ENCODE data around the gene KSR1. TPM values are rescaled to one million over a fixed set of nuclear protein-coding genes. Genes with fewer than 3 reads are reported as not detected.
"Not testable (repeated sequence)": the region's sequence is repeated elsewhere in the genome, so short reads cannot be mapped to it uniquely, and the experiment has no call there.

The KSR1 gene
- total and polyA plus RNA-seq, 4 donors = 19.0 to 75.7 (median 42.6) TPM

DNA sequence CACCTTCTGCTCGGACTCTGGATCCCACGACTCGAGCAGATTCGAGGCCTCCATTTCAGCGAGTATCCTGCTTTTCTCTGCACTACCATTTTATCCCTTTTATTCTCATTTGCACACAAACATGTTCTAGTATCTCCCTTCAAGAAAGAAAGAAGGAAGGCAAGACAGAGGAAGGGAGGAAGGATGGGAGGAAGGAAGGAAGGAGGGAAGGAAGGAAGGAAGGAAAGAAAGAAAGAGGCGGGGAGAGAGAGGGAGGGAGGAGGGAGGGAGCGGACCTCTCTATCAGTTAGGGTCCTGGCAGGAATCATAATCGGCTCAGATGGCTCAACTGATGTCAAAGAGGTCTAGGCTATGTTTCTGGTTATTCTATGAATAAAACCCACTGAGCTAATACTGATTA, 10.3 kb upstream of the KSR1 start:
- H3K27ac ChIP-seq (ENCODE audit: low read depth in 1 of 2, low read length in 2 of 2) = no peak overlapping the region
- H3K4me1 ChIP-seq (ENCODE audit: control insufficient read depth in 1 of 2, insufficient read depth in 2 of 2, low read length in 2 of 2) = no peaks in the 10 kb centered on the region
- H3K9me3 ChIP-seq (ENCODE audit: control insufficient read depth, low read length) = no peaks in the 10 kb centered on the region
- H3K27me3 ChIP-seq (ENCODE audit: control insufficient read depth in 1 of 2, insufficient read depth in 2 of 2, low read length in 1 of 2) = no peaks in the 10 kb centered on the region
- intact Hi-C loops (cut with DNase I) = no loop called here
- DNase-seq (no peak), ATAC-seq (ENCODE audit: low FRiP score) (no peak)
- no peaks in the 10 kb centered on the region for H3K36me3 ChIP-seq (ENCODE audit: control insufficient read depth in 1 of 2, insufficient read depth in 2 of 2, low read length in 1 of 2)
- H3K4me3 ChIP-seq (ENCODE audit: low read length in 2 of 2) = no peak overlapping the region
- WGBS, 2 donors = 90 to 93% methylated on average over 8 of the region's 8 CpGs

DNA sequence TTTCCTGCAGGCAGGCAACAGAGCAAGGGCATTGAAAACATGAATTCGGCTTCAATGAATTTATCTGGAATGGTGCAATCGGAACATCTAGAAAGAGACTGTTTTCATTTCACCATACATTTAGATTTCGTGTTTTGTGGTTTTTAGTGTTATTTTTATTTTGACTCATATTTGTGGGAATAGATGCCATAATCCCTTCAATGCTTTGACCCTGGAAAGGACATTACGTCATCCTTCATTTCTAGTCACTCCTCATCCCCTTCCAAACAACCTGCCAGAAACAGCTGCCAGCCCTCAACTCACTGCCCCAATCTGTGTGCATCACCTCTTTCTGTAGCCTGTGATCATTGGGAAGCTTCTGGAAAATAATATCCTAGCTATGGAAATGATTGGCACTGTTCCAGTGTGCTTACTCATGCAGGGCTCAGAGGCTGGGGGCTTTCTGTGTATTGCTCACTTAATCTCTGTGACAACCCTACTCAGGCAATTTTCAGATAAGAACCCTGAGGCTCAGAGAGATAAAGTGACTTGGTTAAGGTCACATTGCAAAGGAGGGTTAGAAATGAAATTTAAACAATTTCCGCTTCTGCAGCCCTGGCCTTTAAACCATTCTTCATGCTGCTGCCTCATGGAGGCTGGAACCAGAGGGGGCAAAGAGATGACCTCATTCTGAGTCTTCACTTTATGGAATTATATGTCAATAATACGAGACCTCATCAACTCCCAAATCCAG, 9.5 kb upstream of the KSR1 start:
- Histone ChIP-seq H3K4me1 (ENCODE audit: control insufficient read depth in 1 of 2, insufficient read depth in 2 of 2, low read length in 2 of 2) (no peaks in the 10 kb centered on the region), H3K27me3 (ENCODE audit: control insufficient read depth in 1 of 2, insufficient read depth in 2 of 2, low read length in 1 of 2) (no peaks in the 10 kb centered on the region), H3K9me3 (ENCODE audit: control insufficient read depth, low read length) (no peaks in the 10 kb centered on the region), H3K36me3 (ENCODE audit: control insufficient read depth in 1 of 2, insufficient read depth in 2 of 2, low read length in 1 of 2) (no peaks in the 10 kb centered on the region), H3K27ac (ENCODE audit: low read depth in 1 of 2, low read length in 2 of 2) (no peak overlapping the region), H3K4me3 (ENCODE audit: low read length in 2 of 2) (no peak overlapping the region)
- ATAC-seq (ENCODE audit: low FRiP score) = no peak
- 53 to 56% methylated on average over 6 of the region's 6 CpGs for WGBS, 2 donors
- intact Hi-C loops (cut with DNase I) = no loop called here
- peak in 1 of 2 donors; percentile 56 for DNase-seq

DNA sequence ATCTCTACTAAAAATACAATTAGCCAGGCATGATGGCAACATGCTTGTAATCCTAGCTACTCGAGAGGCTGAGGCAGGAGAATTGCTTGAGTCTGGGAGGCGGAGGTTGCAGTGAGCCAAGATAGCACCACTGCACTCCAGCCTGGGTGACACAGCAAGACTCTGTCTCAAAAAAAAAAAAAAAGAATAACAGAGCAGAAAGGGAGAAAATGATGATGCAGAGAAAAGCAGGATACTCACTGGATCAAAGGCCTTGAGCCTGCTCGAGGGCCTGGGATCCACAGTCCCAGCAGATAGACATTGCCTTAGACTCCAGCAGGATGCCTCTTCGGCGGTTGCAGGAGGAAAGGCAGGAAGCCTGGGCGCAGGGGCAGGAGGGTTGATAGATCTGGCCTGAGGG, 7.7 kb upstream of the KSR1 start:
- intact Hi-C loops (cut with DNase I) = not testable (repeated sequence)

DNA sequence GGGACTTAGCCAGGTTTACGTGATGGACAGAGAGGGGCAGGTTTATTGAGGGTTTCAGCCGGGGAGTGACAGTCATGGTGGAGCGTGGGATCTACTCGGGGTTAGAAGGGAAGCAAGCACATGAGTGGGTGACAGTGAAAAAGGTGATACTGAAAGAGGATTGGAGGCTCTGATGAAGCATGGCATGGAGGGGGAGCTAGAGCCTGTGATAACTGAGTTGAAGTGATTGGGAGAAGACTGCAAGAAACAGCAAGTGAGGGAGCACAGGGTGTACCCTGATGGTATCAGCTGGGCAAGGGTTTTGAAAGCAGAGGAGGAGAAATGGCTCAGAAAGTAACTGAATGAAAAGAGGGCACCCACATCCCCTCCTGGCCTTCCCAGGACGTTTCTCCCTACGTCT, 6.7 kb upstream of the KSR1 start:
- Histone ChIP-seq H3K4me1 (ENCODE audit: control insufficient read depth in 1 of 2, insufficient read depth in 2 of 2, low read length in 2 of 2) (no peaks in the 10 kb centered on the region), H3K27me3 (ENCODE audit: control insufficient read depth in 1 of 2, insufficient read depth in 2 of 2, low read length in 1 of 2) (no peaks in the 10 kb centered on the region), H3K4me3 (ENCODE audit: low read length in 2 of 2) (no peak overlapping the region), H3K9me3 (ENCODE audit: control insufficient read depth, low read length) (no peaks in the 10 kb centered on the region), H3K27ac (ENCODE audit: low read depth in 1 of 2, low read length in 2 of 2) (no peak overlapping the region), H3K36me3 (ENCODE audit: control insufficient read depth in 1 of 2, insufficient read depth in 2 of 2, low read length in 1 of 2) (no peaks in the 10 kb centered on the region)
- DNase-seq = no peak
- 80 to 83% methylated on average over 6 of the region's 6 CpGs for WGBS, 2 donors
- intact Hi-C loops (cut with DNase I) = no loop called here
- ATAC-seq (ENCODE audit: low FRiP score) = no peak

More for the DNA sequence above, 7.7 kb upstream of the KSR1 start:
- H3K36me3 ChIP-seq (ENCODE audit: control insufficient read depth in 1 of 2, insufficient read depth in 2 of 2, low read length in 1 of 2); H3K27ac ChIP-seq (ENCODE audit: low read depth in 1 of 2, low read length in 2 of 2); H3K9me3 ChIP-seq (ENCODE audit: control insufficient read depth, low read length); H3K4me1 ChIP-seq (ENCODE audit: control insufficient read depth in 1 of 2, insufficient read depth in 2 of 2, low read length in 2 of 2); H3K27me3 ChIP-seq (ENCODE audit: control insufficient read depth in 1 of 2, insufficient read depth in 2 of 2, low read length in 1 of 2); ATAC-seq (ENCODE audit: low FRiP score); H3K4me3 ChIP-seq (ENCODE audit: low read length in 2 of 2): not testable (repeated sequence)
- WGBS, 2 donors = 84 to 87% methylated on average over 6 of the region's 6 CpGs
- peak in 1 of 2 donors; percentile 38 for DNase-seq

DNA sequence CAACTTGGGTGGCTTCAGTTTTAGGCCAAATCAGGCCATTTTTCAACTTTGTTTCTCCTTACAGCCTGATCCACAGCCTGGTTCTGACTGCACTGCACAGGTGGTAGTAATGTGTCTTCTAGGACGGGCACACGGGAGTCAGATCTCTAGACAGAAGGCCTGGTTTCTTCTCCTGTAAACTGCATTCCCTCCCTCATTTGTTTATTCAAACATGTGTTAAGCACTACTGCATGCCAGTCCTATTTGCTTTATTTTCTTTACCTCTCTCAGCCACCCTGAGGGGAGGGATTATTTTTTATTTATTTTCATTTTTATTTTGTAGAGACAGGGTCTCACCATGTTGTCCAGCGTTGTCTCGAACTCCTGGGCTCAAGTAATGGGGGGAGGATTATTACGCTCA, 6.3 kb upstream of the KSR1 start:
- DNase-seq (no peak), ATAC-seq (ENCODE audit: low FRiP score) (no peak)
- intact Hi-C loops (cut with DNase I) = loop anchor here in 1 of 2 donors (10.0 kb wide), 1 partner anchor 55 kb away; no protein-coding TSS in a partner anchor
- Histone ChIP-seq H3K9me3 (ENCODE audit: control insufficient read depth, low read length) (no peaks in the 10 kb centered on the region), H3K27ac (ENCODE audit: low read depth in 1 of 2, low read length in 2 of 2) (no peak overlapping the region), H3K4me3 (ENCODE audit: low read length in 2 of 2) (no peak overlapping the region), H3K27me3 (ENCODE audit: control insufficient read depth in 1 of 2, insufficient read depth in 2 of 2, low read length in 1 of 2) (no peaks in the 10 kb centered on the region), H3K4me1 (ENCODE audit: control insufficient read depth in 1 of 2, insufficient read depth in 2 of 2, low read length in 2 of 2) (no peaks in the 10 kb centered on the region), H3K36me3 (ENCODE audit: control insufficient read depth in 1 of 2, insufficient read depth in 2 of 2, low read length in 1 of 2) (no peaks in the 10 kb centered on the region)
- 93 to 97% methylated on average over 5 of the region's 5 CpGs for WGBS, 2 donors

DNA sequence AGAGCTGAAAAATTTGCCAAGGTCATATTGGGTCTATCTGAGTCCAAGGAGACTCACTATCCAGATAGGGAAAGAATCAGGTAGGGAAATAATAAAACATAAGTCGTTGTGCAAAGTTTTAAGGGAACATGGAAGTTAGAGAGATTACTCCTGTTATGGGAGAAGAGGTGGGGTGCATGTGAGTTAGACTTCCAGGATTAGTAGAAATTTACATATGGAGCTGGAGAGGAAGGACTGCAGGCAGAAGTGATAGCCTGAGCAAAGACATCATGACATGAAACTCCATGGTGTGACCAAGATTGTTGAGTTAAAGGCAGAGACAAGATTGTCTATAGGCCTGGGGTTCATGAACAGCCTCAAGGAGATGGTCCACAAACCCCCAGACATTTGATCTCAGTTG, 5.8 kb upstream of the KSR1 start:
- 84 to 85% methylated on average over 1 of the region's 1 CpG for WGBS, 2 donors
- no peak overlapping the region for H3K4me3 ChIP-seq (ENCODE audit: low read length in 2 of 2)
- no peak for ATAC-seq (ENCODE audit: low FRiP score)
- H3K27me3 ChIP-seq (ENCODE audit: control insufficient read depth in 1 of 2, insufficient read depth in 2 of 2, low read length in 1 of 2) = no peaks in the 10 kb centered on the region
- no peaks in the 10 kb centered on the region for H3K9me3 ChIP-seq (ENCODE audit: control insufficient read depth, low read length)
- H3K4me1 ChIP-seq (ENCODE audit: control insufficient read depth in 1 of 2, insufficient read depth in 2 of 2, low read length in 2 of 2) = no peaks in the 10 kb centered on the region
- intact Hi-C loops (cut with DNase I) = loop anchor here in 1 of 2 donors (10.0 kb wide), 1 partner anchor 54 kb away; no protein-coding TSS in a partner anchor
- DNase-seq = no peak
- no peak overlapping the region for H3K27ac ChIP-seq (ENCODE audit: low read depth in 1 of 2, low read length in 2 of 2)
- H3K36me3 ChIP-seq (ENCODE audit: control insufficient read depth in 1 of 2, insufficient read depth in 2 of 2, low read length in 1 of 2) = no peaks in the 10 kb centered on the region

DNA sequence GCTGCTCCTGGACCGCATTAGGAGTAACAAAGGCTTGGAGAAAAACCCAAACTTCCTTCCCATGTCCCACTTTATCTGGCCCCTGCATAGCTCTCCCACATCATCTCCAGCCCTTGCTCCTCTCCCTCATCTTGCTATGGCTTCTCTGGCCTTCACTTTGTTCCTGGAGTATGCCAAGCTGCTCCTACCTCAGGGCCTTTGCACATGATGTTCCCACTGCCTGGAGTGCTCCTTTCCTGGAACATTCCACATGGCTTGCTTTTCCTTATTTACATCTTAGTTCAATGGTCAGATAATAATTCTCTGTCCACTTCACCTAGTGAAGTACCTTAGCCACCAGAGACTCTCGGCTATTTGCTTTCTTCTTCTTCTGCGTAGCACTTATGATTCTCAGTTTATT, 4.3 kb upstream of the KSR1 start:
- WGBS, 2 donors = 96% methylated on average over 3 of the region's 3 CpGs
- ATAC-seq (ENCODE audit: low FRiP score) = no peak
- Histone ChIP-seq H3K27me3 (ENCODE audit: control insufficient read depth in 1 of 2, insufficient read depth in 2 of 2, low read length in 1 of 2) (no peaks in the 10 kb centered on the region), H3K4me1 (ENCODE audit: control insufficient read depth in 1 of 2, insufficient read depth in 2 of 2, low read length in 2 of 2) (no peaks in the 10 kb centered on the region), H3K4me3 (ENCODE audit: low read length in 2 of 2) (no peak overlapping the region), H3K36me3 (ENCODE audit: control insufficient read depth in 1 of 2, insufficient read depth in 2 of 2, low read length in 1 of 2) (no peaks in the 10 kb centered on the region), H3K9me3 (ENCODE audit: control insufficient read depth, low read length) (no peaks in the 10 kb centered on the region), H3K27ac (ENCODE audit: low read depth in 1 of 2, low read length in 2 of 2) (no peak overlapping the region)
- intact Hi-C loops (cut with DNase I) = loop anchor here in 1 of 2 donors (10.0 kb wide), 1 partner anchor 53 kb away; no protein-coding TSS in a partner anchor
- DNase-seq = no peak

DNA sequence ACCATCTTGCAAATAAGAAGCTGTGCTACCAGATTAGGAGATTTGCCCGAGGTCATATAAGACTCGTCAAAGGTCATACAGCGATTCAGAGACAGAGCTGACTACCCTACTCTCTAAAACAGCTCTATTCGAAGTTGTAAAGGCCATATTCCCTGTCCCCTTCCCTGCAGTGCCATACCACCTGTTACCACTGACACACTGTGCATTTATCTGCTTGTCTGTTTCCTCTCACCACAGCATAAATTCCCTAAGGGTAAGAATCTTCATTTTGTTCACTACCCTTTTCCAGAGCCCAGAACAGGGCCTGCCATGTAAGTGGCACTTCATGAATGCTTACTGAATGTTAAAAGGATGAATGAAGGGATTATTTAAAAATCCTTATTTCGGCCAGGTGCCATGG, 3.4 kb upstream of the KSR1 start:
- H3K27me3 ChIP-seq (ENCODE audit: control insufficient read depth in 1 of 2, insufficient read depth in 2 of 2, low read length in 1 of 2) = no peaks in the 10 kb centered on the region
- H3K4me3 ChIP-seq (ENCODE audit: low read length in 2 of 2) = no peak overlapping the region
- 73% methylated on average over 5 of the region's 5 CpGs for WGBS, 2 donors
- no peaks in the 10 kb centered on the region for H3K9me3 ChIP-seq (ENCODE audit: control insufficient read depth, low read length)
- intact Hi-C loops (cut with DNase I) = loop anchor here in 1 of 2 donors (10.0 kb wide), 1 partner anchor 52 kb away; no protein-coding TSS in a partner anchor
- H3K4me1 ChIP-seq (ENCODE audit: control insufficient read depth in 1 of 2, insufficient read depth in 2 of 2, low read length in 2 of 2) = no peaks in the 10 kb centered on the region
- no peak for DNase-seq
- H3K27ac ChIP-seq (ENCODE audit: low read depth in 1 of 2, low read length in 2 of 2) = no peak overlapping the region
- ATAC-seq (ENCODE audit: low FRiP score) = no peak
- no peaks in the 10 kb centered on the region for H3K36me3 ChIP-seq (ENCODE audit: control insufficient read depth in 1 of 2, insufficient read depth in 2 of 2, low read length in 1 of 2)

DNA sequence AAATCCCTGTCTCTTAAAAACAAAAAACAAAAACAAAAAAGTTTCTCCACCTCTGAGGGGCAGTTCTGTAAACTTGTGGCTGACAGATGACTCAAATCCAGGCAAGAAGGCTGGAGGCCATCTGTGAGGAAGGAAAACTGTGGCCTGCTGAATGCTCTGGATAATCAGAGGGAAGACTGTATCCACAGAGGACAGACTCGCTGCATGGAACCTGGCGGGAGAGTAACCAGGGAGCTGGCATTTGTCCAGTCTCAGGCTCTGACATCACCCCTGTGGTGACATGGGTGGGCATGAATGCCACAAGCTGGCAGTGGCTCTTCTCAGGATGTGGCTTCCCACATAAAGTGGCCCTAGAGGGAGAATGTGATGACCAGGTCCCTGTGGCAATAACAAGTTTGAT, 2.8 kb upstream of the KSR1 start:
- 62 to 63% methylated on average over 2 of the region's 2 CpGs for WGBS, 2 donors
- ATAC-seq (ENCODE audit: low FRiP score) = no peak
- intact Hi-C loops (cut with DNase I) = loop anchor here in 1 of 2 donors (10.0 kb wide), 1 partner anchor 51 kb away; no protein-coding TSS in a partner anchor

More for the DNA sequence above, 2.8 kb upstream of the KSR1 start:
- no peak overlapping the region for H3K27ac ChIP-seq (ENCODE audit: low read depth in 1 of 2, low read length in 2 of 2)
- H3K9me3 ChIP-seq (ENCODE audit: control insufficient read depth, low read length) = no peaks in the 10 kb centered on the region
- no peak overlapping the region for H3K4me3 ChIP-seq (ENCODE audit: low read length in 2 of 2)
- no peaks in the 10 kb centered on the region for H3K27me3 ChIP-seq (ENCODE audit: control insufficient read depth in 1 of 2, insufficient read depth in 2 of 2, low read length in 1 of 2)
- no peaks in the 10 kb centered on the region for H3K4me1 ChIP-seq (ENCODE audit: control insufficient read depth in 1 of 2, insufficient read depth in 2 of 2, low read length in 2 of 2)
- H3K36me3 ChIP-seq (ENCODE audit: control insufficient read depth in 1 of 2, insufficient read depth in 2 of 2, low read length in 1 of 2) = no peaks in the 10 kb centered on the region
- no peak for DNase-seq

All from aorta (tissue), 5 donors.